CD4-positive, alpha-beta memory T cell (primary cell): ENCODE results near the gene ALOX5. TPM values are rescaled to one million over a fixed set of nuclear protein-coding genes. Genes with fewer than 3 reads are reported as not detected.
"Not testable (repeated sequence)": the region's sequence is repeated elsewhere in the genome, so short reads cannot be mapped to it uniquely, and the experiment has no call there.

ENCODE experiments used
- CTCF ChIA-PET: fragments of 350-600 bp; sonication (Branson Sonifier 250); formaldehyde crosslinking; loops from one replicate; lab custom pipeline; 2021; ENCODE audit warnings: inconsistent platforms; ENCODE audit not compliant: partially characterized antibody; lab: Charles Lee
- POLR2A ChIA-PET: fragments of 350-600 bp; sonication (Branson Sonifier 250); formaldehyde crosslinking; loops from one replicate; lab custom pipeline; 2021; ENCODE audit not compliant: partially characterized antibody; lab: Charles Lee
- DNase-seq, 5 donors: peaks; one replicate each; pipeline versions ENCODE4 v3.0.0 to v3.0.0-alpha.2; 2020 to 2022; ENCODE audit warnings: mixed read lengths in 1 of 5
- H3K27ac ChIP-seq: one replicate; pipeline ENCODE4 v1.7.0; 2013; ENCODE audit warnings: low read depth, low read length
- H3K27me3 ChIP-seq: 2 replicates; pipeline ENCODE4 v1.7.0; 2013; ENCODE audit warnings: mild to moderate bottlenecking, low read length, moderate library complexity; ENCODE audit not compliant: insufficient read depth
- H3K36me3 ChIP-seq: 2 replicates; pipeline ENCODE4 v1.7.0; 2013; ENCODE audit warnings: mild to moderate bottlenecking, low read length, moderate library complexity; ENCODE audit not compliant: insufficient read depth
- H3K4me1 ChIP-seq: 2 replicates; pipeline ENCODE4 v1.7.0; 2013; ENCODE audit warnings: mild to moderate bottlenecking, low read length, moderate library complexity; ENCODE audit not compliant: insufficient read depth
- H3K4me3 ChIP-seq, 2 donors: one replicate each; pipeline ENCODE4 v1.7.0; 2013; ENCODE audit warnings: low read length in 2 of 2, mild to moderate bottlenecking in 1 of 2
- H3K9me3 ChIP-seq, 2 donors: one replicate each; pipeline ENCODE4 v1.7.0; 2013; ENCODE audit warnings: low read length in 2 of 2, control low read depth in 1 of 2; ENCODE audit not compliant: control insufficient read depth in 1 of 2
- H3K27ac Mint-ChIP-seq, 7 donors: one replicate each; pipeline ENCODE4 v1.8.0; 2020 to 2021; ENCODE audit warnings: mixed read lengths in 7 of 7, mild to moderate bottlenecking in 6 of 7, inconsistent platforms in 3 of 7, moderate library complexity in 3 of 7
- H3K27me3 Mint-ChIP-seq, 2 donors: one replicate each; pipeline ENCODE4 v1.8.0; 2020 to 2021; ENCODE audit warnings: mixed read lengths in 2 of 2
- H3K36me3 Mint-ChIP-seq, 2 donors: one replicate each; pipeline ENCODE4 v1.8.0; 2020 to 2021; ENCODE audit warnings: mixed read lengths in 2 of 2, inconsistent platforms in 1 of 2, mild to moderate bottlenecking in 1 of 2
- H3K4me1 Mint-ChIP-seq, 4 donors: one replicate each; pipeline ENCODE4 v1.8.0; 2020 to 2021; ENCODE audit warnings: mixed read lengths in 4 of 4, mild to moderate bottlenecking in 1 of 4
- H3K4me3 Mint-ChIP-seq, 8 donors: one replicate each; pipeline ENCODE4 v1.8.0; 2020 to 2021; ENCODE audit warnings: mixed read lengths in 8 of 8, mild to moderate bottlenecking in 7 of 8, moderate library complexity in 6 of 8, inconsistent platforms in 3 of 8
- H3K9me3 Mint-ChIP-seq, 8 donors: one replicate each; pipeline ENCODE4 v1.8.0; 2020 to 2021; ENCODE audit warnings: mixed read lengths in 8 of 8, mild to moderate bottlenecking in 5 of 8, inconsistent platforms in 3 of 8, moderate library complexity in 1 of 8
- intact Hi-C: fragments of 100-400 bp; cut with micrococcal nuclease; formaldehyde crosslinking; loops from one replicate; pipeline ENCODE4 v1.15.1; 2023
- polyA plus RNA-seq, 2 donors: library from polyadenylated mRNA; unstranded; fragments of 300-500 nt; fragmentation: Illumina TruSeq; gene quantifications; one replicate each; pipeline ENCODE4 v1.2.3, GENCODE V29; 2021
- total RNA-seq, 2 experiments: library from RNA; stranded (reverse); gene quantifications; one replicate each; pipeline ENCODE4 v1.2.3, GENCODE V29; 2021

ALOX5 gene
- total and polyA plus RNA-seq, 4 experiments from 2014 or later: 3.1 to 30.3 (median 9.3) TPM

- ChIA-PET CTCF (no interaction called here), POLR2A (no interaction called here)
- Histone ChIP-seq H3K27me3 (no peaks in the 10 kb centered on the region), H3K4me3 (no peak overlapping the region), H3K4me1 (no peaks in the 10 kb centered on the region), H3K36me3 (no peaks in the 10 kb centered on the region), H3K9me3 (no peaks in the 10 kb centered on the region), H3K27ac (no peak overlapping the region)
- DNase-seq: no peak
- Mint-ChIP-seq H3K27me3 (peaks cover 9 to 18% of the 10 kb centered on the region in 2 donors), H3K4me3 (no peak overlapping the region), H3K4me1 (peaks cover 0 to 4% (median 0%) of the 10 kb centered on the region in 4 donors), H3K27ac (peak overlapping the region in 1 of 7 donors; percentile 13), H3K36me3 (peaks cover 0 to 7% of the 10 kb centered on the region in 2 donors), H3K9me3 (peaks cover 0 to 3% (median 0%) of the 10 kb centered on the region in 8 donors)
- intact Hi-C loops: no loop called here
Measured at GRCh38 chr10:45410807-45411606, 37.0 kb downstream of the ALOX5 start.

GRCh38 chr10:45411607-45411940 lies 37.6 kb downstream of the ALOX5 start:
- H3K9me3 Mint-ChIP-seq: peaks cover 0 to 3% (median under 1%) of the 10 kb centered on the region in 8 donors
- no peak overlapping the region for H3K4me3 ChIP-seq
- H3K27me3 ChIP-seq: no peaks in the 10 kb centered on the region
- H3K27me3 Mint-ChIP-seq: peaks cover 9 to 16% of the 10 kb centered on the region in 2 donors
- peaks cover 0 to 4% (median 3%) of the 10 kb centered on the region in 4 donors for H3K4me1 Mint-ChIP-seq
- no peaks in the 10 kb centered on the region for H3K9me3 ChIP-seq
- intact Hi-C loops: no loop called here
- no peak overlapping the region for H3K4me3 Mint-ChIP-seq
- POLR2A ChIA-PET: no interaction called here
- no peaks in the 10 kb centered on the region for H3K36me3 ChIP-seq
- no peak overlapping the region for H3K27ac Mint-ChIP-seq
- CTCF ChIA-PET: no interaction called here
- no peak for DNase-seq
- H3K36me3 Mint-ChIP-seq: peaks cover 0 to 7% of the 10 kb centered on the region in 2 donors
- H3K4me1 ChIP-seq: no peaks in the 10 kb centered on the region
- no peak overlapping the region for H3K27ac ChIP-seq

GRCh38 chr10:45415062-45415461 lies 41.0 kb downstream of the ALOX5 start:
- H3K27ac Mint-ChIP-seq: not testable (repeated sequence)

GRCh38 chr10:45416603-45417002 lies 42.6 kb downstream of the ALOX5 start:
- CTCF ChIA-PET: no interaction called here
- Mint-ChIP-seq H3K27ac (peak overlapping the region in 3 of 7 donors; percentile 49 to 79 (median 50)), H3K4me1 (peaks cover 25 to 52% (median 38%) of the 10 kb centered on the region in 4 donors), H3K9me3 (peaks cover 0 to 4% (median under 1%) of the 10 kb centered on the region in 8 donors), H3K4me3 (peak overlapping the region in 2 of 8 donors; percentile 18 to 41), H3K27me3 (no peaks in the 10 kb centered on the region), H3K36me3 (peaks cover 2 to 4% of the 10 kb centered on the region in 2 donors)
- H3K36me3 ChIP-seq: no peaks in the 10 kb centered on the region
- H3K27ac ChIP-seq: no peak overlapping the region
- intact Hi-C loops: no loop called here
- POLR2A ChIA-PET: no interaction called here
- H3K4me1 ChIP-seq: peaks cover 45% of the 10 kb centered on the region
- no peaks in the 10 kb centered on the region for H3K9me3 ChIP-seq
- H3K27me3 ChIP-seq: no peaks in the 10 kb centered on the region
- DNase-seq: no peak
- H3K4me3 ChIP-seq: no peak overlapping the region

More at GRCh38 chr10:45415062-45415461, 41.0 kb downstream of the ALOX5 start:
- DNase-seq, H3K9me3 Mint-ChIP-seq, H3K4me3 ChIP-seq, CTCF ChIA-PET, H3K27me3 Mint-ChIP-seq, POLR2A ChIA-PET, intact Hi-C loops, H3K27ac ChIP-seq, H3K36me3 ChIP-seq, H3K36me3 Mint-ChIP-seq, H3K4me3 Mint-ChIP-seq, H3K9me3 ChIP-seq, H3K27me3 ChIP-seq: not testable (repeated sequence)
- H3K4me1 Mint-ChIP-seq: peaks cover 17 to 36% (median 24%) of the 10 kb centered on the region in 4 donors
- peaks cover 30% of the 10 kb centered on the region for H3K4me1 ChIP-seq

GRCh38 chr10:45417746-45418145 lies 43.7 kb downstream of the ALOX5 start:
- H3K4me1 Mint-ChIP-seq: peaks cover 35 to 63% (median 48%) of the 10 kb centered on the region in 4 donors
- POLR2A ChIA-PET: no interaction called here
- CTCF ChIA-PET: interaction anchor here (1.1 kb wide), 1 partner anchor 64 kb away, joined by 3 read pairs; no protein-coding TSS in a partner anchor

GRCh38 chr10:45418417-45418848 lies 44.4 kb downstream of the ALOX5 start:
- peak overlapping the region in 1 of 2 donors; percentile 56 for H3K4me3 ChIP-seq

More at GRCh38 chr10:45417746-45418145, 43.7 kb downstream of the ALOX5 start:
- Mint-ChIP-seq H3K36me3 (peaks cover 1 to 2% of the 10 kb centered on the region in 2 donors), H3K27ac (peak overlapping the region; percentile 47 to 97 (median 71)), H3K4me3 (peak overlapping the region in 6 of 8 donors; percentile 26 to 69 (median 50)), H3K27me3 (no peaks in the 10 kb centered on the region), H3K9me3 (peaks cover 0 to 4% (median under 1%) of the 10 kb centered on the region in 8 donors)
- no peak for DNase-seq
- no peak overlapping the region for H3K4me3 ChIP-seq
- H3K9me3 ChIP-seq: no peaks in the 10 kb centered on the region
- H3K27ac ChIP-seq: no peak overlapping the region
- H3K4me1 ChIP-seq: peaks cover 56% of the 10 kb centered on the region
- no peaks in the 10 kb centered on the region for H3K36me3 ChIP-seq
- no peaks in the 10 kb centered on the region for H3K27me3 ChIP-seq
- intact Hi-C loops: no loop called here

More at GRCh38 chr10:45418417-45418848, 44.4 kb downstream of the ALOX5 start:
- no peak for DNase-seq
- peaks cover 0 to 4% (median under 1%) of the 10 kb centered on the region in 8 donors for H3K9me3 Mint-ChIP-seq
- H3K36me3 Mint-ChIP-seq: peaks cover 0 to 2% of the 10 kb centered on the region in 2 donors
- H3K4me1 Mint-ChIP-seq: peaks cover 38 to 70% (median 51%) of the 10 kb centered on the region in 4 donors
- Histone ChIP-seq H3K9me3 (no peaks in the 10 kb centered on the region), H3K27ac (peak overlapping the region; percentile 82), H3K27me3 (no peaks in the 10 kb centered on the region), H3K36me3 (no peaks in the 10 kb centered on the region), H3K4me1 (peaks cover 63% of the 10 kb centered on the region)
- no peaks in the 10 kb centered on the region for H3K27me3 Mint-ChIP-seq
- H3K27ac Mint-ChIP-seq: peak overlapping the region; percentile 89 to 97 (median 97)
- intact Hi-C loops: no loop called here
- peak overlapping the region; percentile 89 to 95 (median 92) for H3K4me3 Mint-ChIP-seq
- ChIA-PET POLR2A (interaction anchor here (1.0 to 2.4 kb wide), 4 partner anchors 43 to 1609 kb away, joined by 3 to 8 read pairs (median 6); no protein-coding TSS in a partner anchor), CTCF (interaction anchor here (0.9 to 1.3 kb wide), 4 partner anchors 8 to 65 kb away, joined by 3 read pairs; no protein-coding TSS in a partner anchor)
